NCI-H226 (cell line): ENCODE data around the gene TINAGL1.
A peak's percentile ranks its signal among the peaks of the same experiment; 100 is the strongest.

Experiments used
- DNase-seq: peaks from one replicate; pipeline ENCODE4 v3.0.0-alpha.2; 2015

Gene TINAGL1

GRCh38 chr1:31609514-31610118 lies 33.3 kb downstream of the TINAGL1 start:
- no peak for DNase-seq

- no peak for DNase-seq
These were observed 38.2 kb downstream of the TINAGL1 start for GRCh38 chr1:31614414-31615005.

GRCh38 chr1:31615414-31615813 lies 39.1 kb downstream of the TINAGL1 start:
- DNase-seq, result no peak

GRCh38 chr1:31615939-31616338 lies 39.6 kb downstream of the TINAGL1 start:
- DNase-seq, result no peak

GRCh38 chr1:31617218-31617915 lies 41.1 kb downstream of the TINAGL1 start, which contains the start of gene HCRTR1:
Gene HCRTR1 (plus strand): TSS chr1:31617689. CDS start chr1:31619193, 1,504 bp downstream.
- no peak for DNase-seq

- DNase-seq, result no peak
These were observed 41.8 kb downstream of the TINAGL1 start for GRCh38 chr1:31617916-31618746.

DNA sequence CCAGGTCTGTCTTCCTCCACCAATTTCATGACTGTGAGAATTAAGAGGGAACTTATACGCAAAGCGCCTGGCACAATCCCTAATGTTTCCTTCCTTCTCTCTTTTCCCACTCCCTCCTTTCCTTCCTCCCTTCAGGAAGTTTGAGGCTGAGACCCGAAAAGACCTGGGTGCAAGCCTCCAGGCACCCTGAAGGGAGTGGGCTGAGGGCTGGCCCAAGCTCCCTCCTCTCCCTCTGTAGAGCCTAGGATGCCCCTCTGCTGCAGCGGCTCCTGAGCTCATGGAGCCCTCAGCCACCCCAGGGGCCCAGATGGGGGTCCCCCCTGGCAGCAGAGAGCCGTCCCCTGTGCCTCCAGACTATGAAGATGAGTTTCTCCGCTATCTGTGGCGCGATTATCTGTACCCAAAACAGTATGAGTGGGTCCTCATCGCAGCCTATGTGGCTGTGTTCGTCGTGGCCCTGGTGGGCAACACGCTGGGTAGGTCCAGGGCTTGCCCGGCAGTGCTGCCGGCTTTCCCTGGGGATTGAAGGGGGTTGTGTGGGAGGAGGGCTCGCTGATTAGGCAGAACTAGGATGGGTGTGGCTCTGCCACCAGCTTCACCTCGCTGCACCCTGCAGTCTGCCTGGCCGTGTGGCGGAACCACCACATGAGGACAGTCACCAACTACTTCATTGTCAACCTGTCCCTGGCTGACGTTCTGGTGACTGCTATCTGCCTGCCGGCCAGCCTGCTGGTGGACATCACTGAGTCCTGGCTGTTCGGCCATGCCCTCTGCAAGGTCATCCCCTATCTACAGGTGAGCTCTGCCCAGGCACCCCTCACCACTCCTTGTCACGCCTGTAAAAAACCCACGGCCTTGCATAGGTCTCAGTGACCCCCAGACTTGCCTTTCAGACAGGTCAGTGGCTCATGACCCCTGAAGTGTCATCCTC lies 42.9 kb downstream of the TINAGL1 start:
- no peak for DNase-seq

GRCh38 chr1:31620631-31621497 lies 44.5 kb downstream of the TINAGL1 start:
- no peak for DNase-seq

DNA sequence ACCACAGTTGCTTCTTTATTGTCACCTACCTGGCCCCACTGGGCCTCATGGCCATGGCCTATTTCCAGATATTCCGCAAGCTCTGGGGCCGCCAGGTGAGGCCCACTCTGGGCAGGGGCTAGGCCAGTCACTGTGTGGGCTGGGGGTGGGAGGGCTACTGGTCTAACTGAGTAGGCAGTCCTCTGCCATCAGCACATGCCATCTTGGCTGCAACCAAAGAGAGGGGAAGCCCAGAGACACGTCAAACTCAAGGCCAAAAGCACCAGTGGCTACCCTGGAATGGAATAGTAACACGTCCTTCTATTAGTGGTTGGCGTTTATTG lies 45.1 kb downstream of the TINAGL1 start:
- DNase-seq, result no peak

GRCh38 chr1:31621847-31622730 lies 45.8 kb downstream of the TINAGL1 start:
- no peak for DNase-seq

DNA sequence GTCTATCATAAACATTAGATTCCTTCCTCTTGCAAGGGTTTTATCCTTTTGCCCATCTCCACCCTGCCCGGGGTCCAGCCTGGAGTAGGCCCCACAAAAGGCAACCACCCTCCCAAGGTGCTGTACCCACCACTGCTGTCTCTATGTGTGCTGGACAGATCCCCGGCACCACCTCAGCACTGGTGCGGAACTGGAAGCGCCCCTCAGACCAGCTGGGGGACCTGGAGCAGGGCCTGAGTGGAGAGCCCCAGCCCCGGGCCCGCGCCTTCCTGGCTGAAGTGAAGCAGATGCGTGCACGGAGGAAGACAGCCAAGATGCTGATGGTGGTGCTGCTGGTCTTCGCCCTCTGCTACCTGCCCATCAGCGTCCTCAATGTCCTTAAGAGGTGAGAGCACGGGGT lies 47.0 kb downstream of the TINAGL1 start:
- no peak for DNase-seq

GRCh38 chr1:31624309-31624708 lies 48.0 kb downstream of the TINAGL1 start:
- no peak for DNase-seq

GRCh38 chr1:31624731-31625514 lies 48.6 kb downstream of the TINAGL1 start:
- DNase-seq, result no peak

DNA sequence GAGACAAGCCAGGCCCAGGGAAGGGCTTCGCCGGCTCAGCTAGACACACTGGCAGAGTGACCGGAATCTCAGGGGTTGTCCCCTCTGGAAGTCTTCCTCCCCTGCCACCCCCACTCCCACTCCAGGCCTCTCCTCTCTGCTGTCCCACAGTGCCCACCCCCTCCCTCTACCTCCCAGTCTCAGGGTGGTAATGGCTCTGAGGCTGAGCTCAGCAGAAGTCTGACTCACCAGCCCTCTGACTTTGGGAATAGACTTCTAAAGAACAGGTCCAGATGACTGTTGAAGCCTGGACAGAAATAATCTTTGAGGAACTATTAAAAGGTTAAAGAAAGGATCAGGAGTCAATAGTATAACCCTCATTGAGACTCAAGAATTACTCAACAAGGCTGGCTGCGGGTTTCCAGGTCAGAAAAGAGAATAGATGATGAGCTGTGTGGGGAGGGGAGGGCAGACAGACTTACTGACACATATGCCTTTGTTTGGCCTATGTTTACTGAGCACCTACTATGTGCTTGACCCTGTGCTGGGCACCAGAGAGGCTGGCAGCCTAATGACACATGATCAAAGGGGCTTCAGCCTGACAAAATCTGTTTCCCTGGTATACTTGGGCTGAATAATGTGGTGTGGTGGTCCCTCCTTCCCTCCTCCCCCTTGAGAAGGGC lies 49.4 kb downstream of the TINAGL1 start:
- peak; percentile 36 for DNase-seq

DNA sequence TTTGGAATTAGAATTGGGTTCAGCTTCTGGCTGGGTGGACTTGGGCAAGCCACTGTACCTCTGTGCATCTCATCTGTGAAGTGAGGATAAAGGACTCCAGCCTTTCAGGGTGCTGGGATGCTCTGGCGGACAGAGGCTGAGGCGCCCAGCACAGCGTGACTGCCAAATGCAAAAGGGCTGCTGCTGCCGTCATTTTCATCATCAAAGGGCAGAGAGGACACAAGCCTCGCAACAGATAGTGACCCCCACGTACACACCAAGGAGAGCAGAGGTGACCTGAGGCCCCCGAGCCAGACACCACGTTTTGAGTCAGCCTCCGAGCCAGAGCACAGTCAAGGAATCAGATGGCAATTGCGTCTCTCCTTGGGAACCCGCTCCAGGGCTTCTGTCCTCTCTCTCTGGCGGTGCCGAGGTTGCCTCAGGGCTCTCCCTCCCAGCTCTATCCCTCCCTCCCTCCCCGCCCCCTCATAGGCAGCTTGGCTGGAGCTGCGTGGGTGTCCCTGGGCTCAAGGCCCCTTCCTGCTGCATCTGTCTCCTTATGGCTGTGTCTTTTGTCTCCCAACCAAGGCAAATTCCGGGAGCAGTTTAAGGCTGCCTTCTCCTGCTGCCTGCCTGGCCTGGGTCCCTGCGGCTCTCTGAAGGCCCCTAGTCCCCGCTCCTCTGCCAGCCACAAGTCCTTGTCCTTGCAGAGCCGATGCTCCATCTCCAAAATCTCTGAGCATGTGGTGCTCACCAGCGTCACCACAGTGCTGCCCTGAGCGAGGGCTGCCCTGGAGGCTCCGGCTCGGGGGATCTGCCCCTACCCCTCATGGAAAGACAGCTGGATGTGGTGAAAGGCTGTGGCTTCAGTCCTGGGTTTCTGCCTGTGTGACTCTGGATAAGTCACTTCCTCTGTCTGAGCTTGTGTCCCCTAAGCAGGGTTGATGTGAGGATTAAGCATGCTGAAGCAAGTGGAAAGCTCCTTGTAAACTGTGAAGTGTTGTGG lies 50.2 kb downstream of the TINAGL1 start:
- DNase-seq, result no peak

- no peak for DNase-seq
These were observed 51.1 kb downstream of the TINAGL1 start for GRCh38 chr1:31627301-31627929.

GRCh38 chr1:31627930-31628559 lies 51.7 kb downstream of the TINAGL1 start:
- DNase-seq, result no peak
